ENCODE results near the gene PLSCR2. TPM values are rescaled to one million over a fixed set of nuclear protein-coding genes. Genes with fewer than 3 reads are reported as not detected.

PLSCR2 gene
- total and polyA plus RNA-seq, 4 donors: 0.25 TPM; not detected in 3

DNA sequence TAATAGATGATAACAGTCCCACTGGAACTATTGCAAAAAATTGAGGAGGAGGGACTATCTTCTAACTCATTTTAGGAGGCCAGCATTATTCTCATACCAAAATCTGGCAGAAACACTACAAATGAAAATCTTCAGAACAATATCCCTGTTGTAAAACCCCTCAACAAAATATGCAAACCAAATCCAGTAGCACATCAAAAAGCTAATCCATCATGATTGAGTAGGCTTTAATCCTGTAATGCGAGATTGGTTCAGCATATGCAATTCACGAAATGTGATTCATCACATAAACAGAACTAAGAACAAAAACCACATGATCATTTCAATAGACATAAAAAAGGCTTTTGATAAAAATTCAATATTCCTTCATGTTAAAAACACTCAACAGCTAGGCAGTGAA is 23.9 kb upstream of the PLSCR2 start:
- no peaks in the 10 kb centered on the region for H3K36me3 ChIP-seq (ENCODE audit: control insufficient read depth in 4 of 4, insufficient read depth in 3 of 4, low read depth in 1 of 4, low read length in 3 of 4)
- WGBS: 91% methylated on average over 2 of the region's 2 CpGs
- no peaks in the 10 kb centered on the region for H3K27me3 ChIP-seq (ENCODE audit: control insufficient read depth in 4 of 4, insufficient read depth in 4 of 4, low read length in 3 of 4)
- no peak overlapping the region for H3K27ac ChIP-seq (ENCODE audit: low read depth in 1 of 2, low read length in 2 of 2)
- H3K4me1 ChIP-seq (ENCODE audit: control insufficient read depth in 4 of 4, insufficient read depth in 4 of 4, low read length in 3 of 4): no peaks in the 10 kb centered on the region
- TF ChIP-seq TAF1 (conservative IDR thresholded peaks at IDR 0.05): no peak
- no peak for TF ChIP-seq HNF4G (IDR thresholded peaks at IDR 0.05)
- TF ChIP-seq RXRA (IDR thresholded peaks at IDR 0.05): no peak
- TF ChIP-seq YY1 (IDR thresholded peaks at IDR 0.05): no peak
- TF ChIP-seq HNF4A (conservative IDR thresholded peaks at IDR 0.05): no peak
- TF ChIP-seq JUND (IDR thresholded peaks at IDR 0.05): no peak
- no peak for TF ChIP-seq NR2F2 (IDR thresholded peaks at IDR 0.05)
- TF ChIP-seq, protein P1, sequence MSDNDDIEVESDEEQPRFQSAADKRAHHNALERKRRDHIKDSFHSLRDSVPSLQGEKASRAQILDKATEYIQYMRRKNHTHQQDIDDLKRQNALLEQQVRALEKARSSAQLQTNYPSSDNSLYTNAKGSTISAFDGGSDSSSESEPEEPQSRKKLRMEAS (IDR thresholded peaks at IDR 0.05): no peak
- no peak for TF ChIP-seq GABPA (IDR thresholded peaks at IDR 0.05 in 1 of 2, conservative IDR thresholded peaks at IDR 0.05 in 1 of 2)
- TF ChIP-seq, protein P2, sequence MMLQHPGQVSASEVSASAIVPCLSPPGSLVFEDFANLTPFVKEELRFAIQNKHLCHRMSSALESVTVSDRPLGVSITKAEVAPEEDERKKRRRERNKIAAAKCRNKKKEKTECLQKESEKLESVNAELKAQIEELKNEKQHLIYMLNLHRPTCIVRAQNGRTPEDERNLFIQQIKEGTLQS (IDR thresholded peaks at IDR 0.05): no peak
- DNase-seq (ENCODE audit: low spot score): no peak
- H3K9me3 ChIP-seq (ENCODE audit: control insufficient read depth in 4 of 4, low read length in 3 of 4): peaks cover 0 to 7% (median 0%) of the 10 kb centered on the region in 4 donors
- no peak overlapping the region for H3K4me3 ChIP-seq (ENCODE audit: low read depth in 1 of 3, low read length in 3 of 3)
- H3K9ac ChIP-seq (ENCODE audit: low read depth in 1 of 2, low read length in 2 of 2): no peak overlapping the region

DNA sequence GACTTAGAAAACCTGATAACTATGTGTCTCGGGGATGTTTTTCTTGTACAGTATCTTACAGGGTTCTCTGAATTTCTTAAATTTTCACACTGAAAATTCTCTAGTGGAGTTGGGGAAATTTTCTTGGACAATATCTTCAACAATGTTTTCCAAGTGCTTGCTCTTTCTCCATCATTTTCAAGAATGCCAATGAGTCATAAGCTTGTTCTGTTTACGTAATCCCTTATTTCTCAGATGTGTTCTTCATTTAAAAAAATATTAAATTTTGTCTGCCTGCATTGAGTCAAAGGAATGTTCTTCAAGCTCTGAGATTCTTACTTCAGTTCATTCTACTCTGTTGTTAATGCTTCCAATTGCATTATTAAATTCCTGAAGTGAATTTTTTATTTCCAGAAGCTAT is 21.9 kb upstream of the PLSCR2 start:
- Histone ChIP-seq H3K9ac (ENCODE audit: low read depth in 1 of 2, low read length in 2 of 2) (no peak overlapping the region), H3K27me3 (ENCODE audit: control insufficient read depth in 4 of 4, insufficient read depth in 4 of 4, low read length in 3 of 4) (no peaks in the 10 kb centered on the region), H3K4me3 (ENCODE audit: low read depth in 1 of 3, low read length in 3 of 3) (no peak overlapping the region), H3K36me3 (ENCODE audit: control insufficient read depth in 4 of 4, insufficient read depth in 3 of 4, low read depth in 1 of 4, low read length in 3 of 4) (no peaks in the 10 kb centered on the region), H3K27ac (ENCODE audit: low read depth in 1 of 2, low read length in 2 of 2) (no peak overlapping the region), H3K4me1 (ENCODE audit: control insufficient read depth in 4 of 4, insufficient read depth in 4 of 4, low read length in 3 of 4) (no peaks in the 10 kb centered on the region), H3K9me3 (ENCODE audit: control insufficient read depth in 4 of 4, low read length in 3 of 4) (peaks cover 0 to 7% (median 0%) of the 10 kb centered on the region in 4 donors)
- TF ChIP-seq, protein P2 (IDR thresholded peaks at IDR 0.05): no peak
- TF ChIP-seq TAF1 (conservative IDR thresholded peaks at IDR 0.05) (no peak), HNF4A (conservative IDR thresholded peaks at IDR 0.05) (no peak), HNF4G (IDR thresholded peaks at IDR 0.05) (no peak), YY1 (IDR thresholded peaks at IDR 0.05) (no peak), RAD21 (IDR thresholded peaks at IDR 0.05) (no peak), RXRA (IDR thresholded peaks at IDR 0.05) (no peak), NR2F2 (IDR thresholded peaks at IDR 0.05) (no peak), GABPA (IDR thresholded peaks at IDR 0.05 in 1 of 2, conservative IDR thresholded peaks at IDR 0.05 in 1 of 2) (no peak), JUND (IDR thresholded peaks at IDR 0.05) (no peak), FOXA2 (IDR thresholded peaks at IDR 0.05) (no peak), EGR1 (IDR thresholded peaks at IDR 0.05; ENCODE audit: low read depth in 2 of 2) (no peak), SP1 (IDR thresholded peaks at IDR 0.05) (no peak), FOXA1 (IDR thresholded peaks at IDR 0.05) (no peak)
- TF ChIP-seq, protein P3, sequence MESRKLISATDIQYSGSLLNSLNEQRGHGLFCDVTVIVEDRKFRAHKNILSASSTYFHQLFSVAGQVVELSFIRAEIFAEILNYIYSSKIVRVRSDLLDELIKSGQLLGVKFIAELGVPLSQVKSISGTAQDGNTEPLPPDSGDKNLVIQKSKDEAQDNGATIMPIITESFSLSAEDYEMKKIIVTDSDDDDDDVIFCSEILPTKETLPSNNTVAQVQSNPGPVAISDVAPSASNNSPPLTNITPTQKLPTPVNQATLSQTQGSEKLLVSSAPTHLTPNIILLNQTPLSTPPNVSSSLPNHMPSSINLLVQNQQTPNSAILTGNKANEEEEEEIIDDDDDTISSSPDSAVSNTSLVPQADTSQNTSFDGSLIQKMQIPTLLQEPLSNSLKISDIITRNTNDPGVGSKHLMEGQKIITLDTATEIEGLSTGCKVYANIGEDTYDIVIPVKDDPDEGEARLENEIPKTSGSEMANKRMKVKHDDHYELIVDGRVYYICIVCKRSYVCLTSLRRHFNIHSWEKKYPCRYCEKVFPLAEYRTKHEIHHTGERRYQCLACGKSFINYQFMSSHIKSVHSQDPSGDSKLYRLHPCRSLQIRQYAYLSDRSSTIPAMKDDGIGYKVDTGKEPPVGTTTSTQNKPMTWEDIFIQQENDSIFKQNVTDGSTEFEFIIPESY (IDR thresholded peaks at IDR 0.05): no peak
- TF ChIP-seq, protein P1 (IDR thresholded peaks at IDR 0.05): no peak
- TF ChIP-seq, protein P4, sequence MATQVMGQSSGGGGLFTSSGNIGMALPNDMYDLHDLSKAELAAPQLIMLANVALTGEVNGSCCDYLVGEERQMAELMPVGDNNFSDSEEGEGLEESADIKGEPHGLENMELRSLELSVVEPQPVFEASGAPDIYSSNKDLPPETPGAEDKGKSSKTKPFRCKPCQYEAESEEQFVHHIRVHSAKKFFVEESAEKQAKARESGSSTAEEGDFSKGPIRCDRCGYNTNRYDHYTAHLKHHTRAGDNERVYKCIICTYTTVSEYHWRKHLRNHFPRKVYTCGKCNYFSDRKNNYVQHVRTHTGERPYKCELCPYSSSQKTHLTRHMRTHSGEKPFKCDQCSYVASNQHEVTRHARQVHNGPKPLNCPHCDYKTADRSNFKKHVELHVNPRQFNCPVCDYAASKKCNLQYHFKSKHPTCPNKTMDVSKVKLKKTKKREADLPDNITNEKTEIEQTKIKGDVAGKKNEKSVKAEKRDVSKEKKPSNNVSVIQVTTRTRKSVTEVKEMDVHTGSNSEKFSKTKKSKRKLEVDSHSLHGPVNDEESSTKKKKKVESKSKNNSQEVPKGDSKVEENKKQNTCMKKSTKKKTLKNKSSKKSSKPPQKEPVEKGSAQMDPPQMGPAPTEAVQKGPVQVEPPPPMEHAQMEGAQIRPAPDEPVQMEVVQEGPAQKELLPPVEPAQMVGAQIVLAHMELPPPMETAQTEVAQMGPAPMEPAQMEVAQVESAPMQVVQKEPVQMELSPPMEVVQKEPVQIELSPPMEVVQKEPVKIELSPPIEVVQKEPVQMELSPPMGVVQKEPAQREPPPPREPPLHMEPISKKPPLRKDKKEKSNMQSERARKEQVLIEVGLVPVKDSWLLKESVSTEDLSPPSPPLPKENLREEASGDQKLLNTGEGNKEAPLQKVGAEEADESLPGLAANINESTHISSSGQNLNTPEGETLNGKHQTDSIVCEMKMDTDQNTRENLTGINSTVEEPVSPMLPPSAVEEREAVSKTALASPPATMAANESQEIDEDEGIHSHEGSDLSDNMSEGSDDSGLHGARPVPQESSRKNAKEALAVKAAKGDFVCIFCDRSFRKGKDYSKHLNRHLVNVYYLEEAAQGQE (IDR thresholded peaks at IDR 0.05): no peak
- TF ChIP-seq, protein P5, sequence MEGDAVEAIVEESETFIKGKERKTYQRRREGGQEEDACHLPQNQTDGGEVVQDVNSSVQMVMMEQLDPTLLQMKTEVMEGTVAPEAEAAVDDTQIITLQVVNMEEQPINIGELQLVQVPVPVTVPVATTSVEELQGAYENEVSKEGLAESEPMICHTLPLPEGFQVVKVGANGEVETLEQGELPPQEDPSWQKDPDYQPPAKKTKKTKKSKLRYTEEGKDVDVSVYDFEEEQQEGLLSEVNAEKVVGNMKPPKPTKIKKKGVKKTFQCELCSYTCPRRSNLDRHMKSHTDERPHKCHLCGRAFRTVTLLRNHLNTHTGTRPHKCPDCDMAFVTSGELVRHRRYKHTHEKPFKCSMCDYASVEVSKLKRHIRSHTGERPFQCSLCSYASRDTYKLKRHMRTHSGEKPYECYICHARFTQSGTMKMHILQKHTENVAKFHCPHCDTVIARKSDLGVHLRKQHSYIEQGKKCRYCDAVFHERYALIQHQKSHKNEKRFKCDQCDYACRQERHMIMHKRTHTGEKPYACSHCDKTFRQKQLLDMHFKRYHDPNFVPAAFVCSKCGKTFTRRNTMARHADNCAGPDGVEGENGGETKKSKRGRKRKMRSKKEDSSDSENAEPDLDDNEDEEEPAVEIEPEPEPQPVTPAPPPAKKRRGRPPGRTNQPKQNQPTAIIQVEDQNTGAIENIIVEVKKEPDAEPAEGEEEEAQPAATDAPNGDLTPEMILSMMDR (IDR thresholded peaks at IDR 0.05; ENCODE audit: low read depth, low read length, missing input control): no peak
- DNase-seq (ENCODE audit: low spot score): no peak
- WGBS: 89% methylated on average over 2 of the region's 2 CpGs

All from liver (tissue), 9 donors.